Fibroblast of lung (primary cell): Measurements from ENCODE around the gene PC. TPM values are rescaled to one million over a fixed set of nuclear protein-coding genes. Genes with fewer than 3 reads are reported as not detected.

Source experiments
- DNase-seq, 2 donors: peaks; one replicate each; pipeline versions ENCODE4 v3.0.0 to v3.0.0-alpha.2; 2010; ENCODE audit warnings: low read depth in 2 of 2
- H2AFZ ChIP-seq: 2 replicates; pipeline ENCODE4 v1.5.1; 2012; ENCODE audit warnings: low read length, control low read depth, inconsistent platforms
- H3K27ac ChIP-seq: 2 replicates; pipeline ENCODE4 v1.5.1; 2011; ENCODE audit warnings: low read length, control low read depth; ENCODE audit not compliant: insufficient read depth
- H3K27me3 ChIP-seq: 2 replicates; pipeline ENCODE4 v1.5.1; 2011; ENCODE audit warnings: mild to moderate bottlenecking, low read length; ENCODE audit not compliant: control insufficient read depth, insufficient read depth
- H3K36me3 ChIP-seq: 2 replicates; pipeline ENCODE4 v1.5.1; 2011; ENCODE audit warnings: low read length; ENCODE audit not compliant: control insufficient read depth, insufficient read depth
- H3K4me1 ChIP-seq: 2 replicates; pipeline ENCODE4 v1.5.1; 2011; ENCODE audit warnings: low read length; ENCODE audit not compliant: control insufficient read depth, insufficient read depth; ENCODE audit errors: extremely low read depth
- H3K4me2 ChIP-seq: 2 replicates; pipeline ENCODE4 v1.5.1; 2011; ENCODE audit warnings: low read length, control low read depth; ENCODE audit not compliant: insufficient read depth; ENCODE audit errors: extremely low read depth
- H3K4me3 ChIP-seq, 4 experiments: fragments of 200-600 bp in 1 of 4; sonication (generic) in 1 of 4; replicated peaks in 1 of 4; 2 replicates each; pipeline ENCODE4 v1.5.1; 2011 to 2016; ENCODE audit warnings: low read length in 4 of 4, low read depth in 3 of 4, mild to moderate bottlenecking in 3 of 4, control low read depth in 2 of 4, inconsistent platforms in 1 of 4, mixed read lengths in 1 of 4; ENCODE audit not compliant: insufficient read depth in 1 of 4; ENCODE audit errors: control extremely low read depth in 1 of 4
- H3K79me2 ChIP-seq: 2 replicates; pipeline ENCODE4 v1.5.1; 2012; ENCODE audit warnings: mild to moderate bottlenecking, low read length, inconsistent platforms; ENCODE audit not compliant: control insufficient read depth, insufficient read depth
- H3K9ac ChIP-seq: 2 replicates; pipeline ENCODE4 v1.5.1; 2011; ENCODE audit warnings: mild to moderate bottlenecking, low read length, control low read depth; ENCODE audit not compliant: insufficient read depth
- H3K9me3 ChIP-seq: 2 replicates; pipeline ENCODE4 v1.5.1; 2012; ENCODE audit warnings: low read depth, low read length; ENCODE audit not compliant: control insufficient read depth, insufficient read depth
- H4K20me1 ChIP-seq: 2 replicates; pipeline ENCODE4 v1.5.1; 2011; ENCODE audit warnings: low read length; ENCODE audit not compliant: control insufficient read depth, insufficient read depth; ENCODE audit errors: extremely low read depth
- CTCF ChIP-seq, 2 donors: IDR thresholded peaks in 1 of 2; conservative IDR thresholded peaks in 1 of 2; 1 replicate in 1 of 2; 2 replicates in 1 of 2; pipeline ENCODE4 v1.5.1; 2011 to 2012; ENCODE audit warnings: low read length in 2 of 2, control low read depth in 1 of 2, inconsistent platforms in 1 of 2, low read depth in 1 of 2, mild to moderate bottlenecking in 1 of 2
- EZH2 ChIP-seq: IDR thresholded peaks from 2 replicates; pipeline ENCODE4 v1.5.1; 2012; ENCODE audit warnings: low read length, control low read depth, mild to moderate bottlenecking; ENCODE audit errors: missing control alignments
- polyA plus RNA-seq, 2 donors: library from polyadenylated mRNA; depleted of rRNA in 1 of 2; stranded (reverse) in 1 of 2; unstranded in 1 of 2; fragments of >200 nt; gene quantifications; 2 replicates each; pipeline ENCODE4 v1.2.1, GENCODE V29; 2011 to 2012; ENCODE audit warnings: missing spikeins in 1 of 2
- total RNA-seq: library from RNA; depleted of rRNA; stranded (reverse); fragments of >200 nt; gene quantifications from 2 replicates; pipeline ENCODE4 v1.2.1, GENCODE V29; 2014

Gene PC
- total and polyA plus RNA-seq, 2 donors (not counting 1 experiment from before 2014, with no cell fraction given) = 5.1 to 22.8 TPM

DNA sequence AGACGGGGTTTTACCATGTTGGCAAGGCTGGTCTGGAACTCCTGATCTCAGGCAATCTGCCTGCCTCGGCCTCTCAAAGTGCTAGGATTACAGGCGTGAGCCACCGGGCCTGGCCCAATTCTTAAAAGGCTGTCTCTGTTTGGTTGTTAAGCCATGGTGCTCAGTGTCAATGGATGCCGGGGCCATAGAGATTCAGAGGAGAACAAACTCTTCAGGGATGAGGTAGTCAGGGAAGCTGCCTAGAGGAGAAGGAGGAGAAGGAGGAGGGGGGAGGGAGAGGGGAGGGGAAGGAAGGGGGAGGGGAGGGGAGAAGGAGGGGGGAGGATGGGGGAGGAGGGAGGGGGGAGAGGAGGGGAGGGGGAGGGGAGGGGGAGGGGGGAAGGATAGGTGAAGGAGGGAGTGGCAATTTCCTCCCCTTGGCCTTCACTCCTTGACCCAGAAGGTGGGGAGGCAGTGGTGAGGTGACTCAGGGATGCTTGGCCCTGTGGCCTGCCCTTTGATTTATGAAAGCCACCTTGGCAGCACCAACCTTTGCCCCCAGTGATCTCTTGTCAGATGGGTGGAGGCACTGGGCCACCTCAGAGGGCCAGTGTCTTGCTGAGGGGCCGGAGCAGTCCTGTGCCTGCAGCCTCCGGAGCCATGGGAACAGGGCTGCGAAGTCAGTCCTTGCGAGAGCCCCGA lies 16.7 kb upstream of the PC start, which contains the start of gene C11orf86:
TSS of gene C11orf86 (plus strand) at position 581 of the 681 bp plus-strand sequence. CDS start at position 640, 59 bp downstream.
- H3K4me2 ChIP-seq = no peak within 1 kb of the TSS
- TF ChIP-seq CTCF (conservative IDR thresholded peaks at IDR 0.05 in 1 of 2, IDR thresholded peaks at IDR 0.05 in 1 of 2; ENCODE audit: low read depth in 1 of 2, low read length in 2 of 2) (no peak), EZH2 (no peak)
- H3K79me2 ChIP-seq = no peaks in the 10 kb centered on the region
- H3K9me3 ChIP-seq = no peaks in the 10 kb centered on the region
- no peak within 1 kb of the TSS for H3K4me3 ChIP-seq
- H3K36me3 ChIP-seq = no peaks in the 10 kb centered on the region
- H3K9ac ChIP-seq = no peak within 1 kb of the TSS
- H2AFZ ChIP-seq = no peak within 1 kb of the TSS
- no peak within 1 kb of the TSS for H3K27ac ChIP-seq
- H3K4me1 ChIP-seq = peaks cover 15% of the 10 kb centered on the region
- no peaks in the 10 kb centered on the region for H4K20me1 ChIP-seq
- no peaks in the 10 kb centered on the region for H3K27me3 ChIP-seq
- peak in 1 of 2 donors; percentile 38 for DNase-seq

DNA sequence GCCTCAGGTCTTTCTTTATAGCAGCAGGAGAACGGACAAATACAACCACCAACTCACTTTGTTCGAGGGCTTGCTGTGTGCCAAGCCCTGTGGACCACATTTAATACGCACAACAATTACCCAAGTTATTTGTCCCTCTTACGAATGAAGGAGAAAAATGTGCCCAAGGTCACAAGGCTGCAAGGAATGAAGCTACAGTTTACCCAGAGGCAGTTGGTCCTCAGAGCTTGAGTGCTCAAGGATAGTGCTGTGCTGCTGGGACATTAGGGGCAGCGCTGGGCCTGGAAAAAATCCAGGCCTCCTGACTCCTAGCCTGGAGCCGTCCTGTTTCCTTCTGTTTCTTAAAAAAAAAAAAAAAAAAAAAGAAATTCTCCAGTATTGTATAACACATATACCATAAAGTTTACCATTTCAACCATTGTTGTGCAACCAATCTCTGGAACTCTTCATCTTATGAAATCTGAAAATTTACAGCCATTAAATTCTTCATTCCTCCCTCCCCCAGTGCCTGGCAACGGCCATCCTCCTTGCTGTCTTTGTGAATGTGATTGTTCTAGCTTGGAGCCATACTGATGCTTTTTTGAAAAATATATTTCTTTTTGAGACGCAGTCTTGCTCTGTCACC lies 15.9 kb upstream of the PC start:
- Histone ChIP-seq H3K36me3 (no peaks in the 10 kb centered on the region), H3K4me3 (no peak overlapping the region), H3K4me1 (peaks cover 20% of the 10 kb centered on the region), H3K27me3 (no peaks in the 10 kb centered on the region), H3K9me3 (no peaks in the 10 kb centered on the region), H3K4me2 (no peak overlapping the region), H3K79me2 (no peaks in the 10 kb centered on the region), H2AFZ (no peak overlapping the region), H4K20me1 (no peaks in the 10 kb centered on the region), H3K9ac (no peak overlapping the region), H3K27ac (no peak overlapping the region)
- peak in 1 of 2 donors; percentile 55 for DNase-seq
- TF ChIP-seq EZH2 (no peak), CTCF (conservative IDR thresholded peaks at IDR 0.05 in 1 of 2, IDR thresholded peaks at IDR 0.05 in 1 of 2; ENCODE audit: low read depth in 1 of 2, low read length in 2 of 2) (no peak)

GRCh38 chr11:66971488-66971887 lies 13.3 kb upstream of the PC start:
- Histone ChIP-seq H3K4me2 (no peak overlapping the region), H3K79me2 (no peaks in the 10 kb centered on the region), H4K20me1 (no peaks in the 10 kb centered on the region), H2AFZ (no peak overlapping the region), H3K27me3 (no peaks in the 10 kb centered on the region), H3K4me1 (peaks cover 27% of the 10 kb centered on the region), H3K9ac (no peak overlapping the region), H3K9me3 (no peaks in the 10 kb centered on the region), H3K36me3 (no peaks in the 10 kb centered on the region), H3K4me3 (no peak overlapping the region), H3K27ac (peak overlapping the region; percentile 93)
- DNase-seq = peak in 1 of 2 donors; percentile 33
- TF ChIP-seq EZH2 (no peak), CTCF (conservative IDR thresholded peaks at IDR 0.05 in 1 of 2, IDR thresholded peaks at IDR 0.05 in 1 of 2; ENCODE audit: low read depth in 1 of 2, low read length in 2 of 2) (no peak)
